ENCODE results near the gene TMEM243. TPM values are rescaled to one million over a fixed set of nuclear protein-coding genes. Genes with fewer than 3 reads are reported as not detected.

TMEM243 gene
- total RNA-seq, 1 donor from 2014 or later, result 49.2 TPM

GRCh38 chr7:87220026-87220733 is 648 bp upstream of the TMEM243 start:
- peak overlapping the region; percentile 96 for H3K27ac Mint-ChIP-seq
- H3K36me3 Mint-ChIP-seq (ENCODE audit: low read depth), result peaks cover 16% of the 10 kb centered on the region
- peaks cover 11% of the 10 kb centered on the region for H3K27me3 Mint-ChIP-seq (ENCODE audit: insufficient read depth)
- intact Hi-C loops (cut with micrococcal nuclease), result loop anchor here (1.0 kb wide), 1 partner anchor 67 kb away; no protein-coding TSS in a partner anchor
- peak overlapping the region; percentile 100 for H3K4me3 Mint-ChIP-seq
- peaks cover 43% of the 10 kb centered on the region for H3K4me1 Mint-ChIP-seq (ENCODE audit: low read depth)
- H3K9me3 Mint-ChIP-seq, result no peaks in the 10 kb centered on the region
- peak; percentile 74 for DNase-seq (ENCODE audit: low spot score)

- Mint-ChIP-seq H3K4me1 (ENCODE audit: low read depth) (peaks cover 52% of the 10 kb centered on the region), H3K27me3 (ENCODE audit: insufficient read depth) (peaks cover 11% of the 10 kb centered on the region), H3K36me3 (ENCODE audit: low read depth) (peaks cover 22% of the 10 kb centered on the region), H3K4me3 (peak overlapping the region; percentile 100), H3K27ac (peak overlapping the region; percentile 96), H3K9me3 (no peaks in the 10 kb centered on the region)
- DNase-seq (ENCODE audit: low spot score), result peak; percentile 21
- intact Hi-C loops (cut with micrococcal nuclease), result loop anchor here (1.0 to 10.0 kb wide), 5 partner anchors 37 to 996 kb away; partner anchors contain the start of genes DBF4, ELAPOR2, RUNDC3B and SLC25A40
Observed at GRCh38 chr7:87218796-87219544, 562 bp downstream of the TMEM243 start.

GRCh38 chr7:87217983-87218653 is 1.4 kb downstream of the TMEM243 start:
- intact Hi-C loops (cut with micrococcal nuclease), result loop anchor here (1.0 to 10.0 kb wide), 6 partner anchors 36 to 997 kb away; partner anchors contain the start of genes CROT, DMTF1, ELAPOR2 and RUNDC3B
- peaks cover 60% of the 10 kb centered on the region for H3K4me1 Mint-ChIP-seq (ENCODE audit: low read depth)
- H3K27ac Mint-ChIP-seq, result peak overlapping the region; percentile 96
- peaks cover 24% of the 10 kb centered on the region for H3K36me3 Mint-ChIP-seq (ENCODE audit: low read depth)
- no peak for DNase-seq (ENCODE audit: low spot score)
- peaks cover 11% of the 10 kb centered on the region for H3K27me3 Mint-ChIP-seq (ENCODE audit: insufficient read depth)
- peak overlapping the region; percentile 100 for H3K4me3 Mint-ChIP-seq
- H3K9me3 Mint-ChIP-seq, result no peaks in the 10 kb centered on the region

- Mint-ChIP-seq H3K4me1 (ENCODE audit: low read depth) (peaks cover 72% of the 10 kb centered on the region), H3K36me3 (ENCODE audit: low read depth) (peaks cover 28% of the 10 kb centered on the region)
- intact Hi-C loops (cut with micrococcal nuclease), result loop anchor here (1.0 to 10.0 kb wide), 6 partner anchors 20 to 998 kb away; partner anchors contain the start of genes CROT, DMTF1 and RUNDC3B
Observed at GRCh38 chr7:87216701-87217508, 2.6 kb downstream of the TMEM243 start.

GRCh38 chr7:87215046-87215445 is 4.5 kb downstream of the TMEM243 start:
- Mint-ChIP-seq H3K4me3 (no peak overlapping the region), H3K4me1 (ENCODE audit: low read depth) (peaks cover 79% of the 10 kb centered on the region), H3K27ac (no peak overlapping the region), H3K36me3 (ENCODE audit: low read depth) (peaks cover 28% of the 10 kb centered on the region), H3K9me3 (no peaks in the 10 kb centered on the region), H3K27me3 (ENCODE audit: insufficient read depth) (no peaks in the 10 kb centered on the region)
- intact Hi-C loops (cut with micrococcal nuclease), result loop anchor here (5.0 to 10.0 kb wide), 3 partner anchors 33 to 1000 kb away; partner anchors contain the start of gene RUNDC3B
- DNase-seq (ENCODE audit: low spot score), result no peak

More at GRCh38 chr7:87216701-87217508, 2.6 kb downstream of the TMEM243 start:
- H3K9me3 Mint-ChIP-seq, result no peaks in the 10 kb centered on the region
- peak overlapping the region; percentile 96 for H3K27ac Mint-ChIP-seq
- peak overlapping the region; percentile 100 for H3K4me3 Mint-ChIP-seq
- H3K27me3 Mint-ChIP-seq (ENCODE audit: insufficient read depth), result peaks cover 11% of the 10 kb centered on the region
- DNase-seq (ENCODE audit: low spot score), result peak; percentile 56

GRCh38 chr7:87213811-87214210 is 5.7 kb downstream of the TMEM243 start:
- peak overlapping the region; percentile 87 for H3K27ac Mint-ChIP-seq
- peaks cover 88% of the 10 kb centered on the region for H3K4me1 Mint-ChIP-seq (ENCODE audit: low read depth)
- H3K36me3 Mint-ChIP-seq (ENCODE audit: low read depth), result peaks cover 30% of the 10 kb centered on the region
- peak overlapping the region; percentile 71 for H3K4me3 Mint-ChIP-seq
- no peak for DNase-seq (ENCODE audit: low spot score)
- intact Hi-C loops (cut with micrococcal nuclease), result loop anchor here (2.0 to 10.0 kb wide), 2 partner anchors 15 to 1001 kb away; no protein-coding TSS in a partner anchor
- no peaks in the 10 kb centered on the region for H3K9me3 Mint-ChIP-seq
- H3K27me3 Mint-ChIP-seq (ENCODE audit: insufficient read depth), result no peaks in the 10 kb centered on the region

- H3K27me3 Mint-ChIP-seq (ENCODE audit: insufficient read depth), result no peaks in the 10 kb centered on the region
- peaks cover 86% of the 10 kb centered on the region for H3K4me1 Mint-ChIP-seq (ENCODE audit: low read depth)
- H3K4me3 Mint-ChIP-seq, result peak overlapping the region; percentile 80
- intact Hi-C loops (cut with micrococcal nuclease), result loop anchor here (2.0 to 10.0 kb wide), 2 partner anchors 14 to 1002 kb away; no protein-coding TSS in a partner anchor
- no peak for DNase-seq (ENCODE audit: low spot score)
- peaks cover 30% of the 10 kb centered on the region for H3K36me3 Mint-ChIP-seq (ENCODE audit: low read depth)
- H3K9me3 Mint-ChIP-seq, result peaks cover 3% of the 10 kb centered on the region
- peak overlapping the region; percentile 93 for H3K27ac Mint-ChIP-seq
Observed at GRCh38 chr7:87213252-87213651, 6.3 kb downstream of the TMEM243 start.

- H3K4me3 Mint-ChIP-seq, result peak overlapping the region; percentile 80
- no peaks in the 10 kb centered on the region for H3K27me3 Mint-ChIP-seq (ENCODE audit: insufficient read depth)
- H3K4me1 Mint-ChIP-seq (ENCODE audit: low read depth), result peaks cover 79% of the 10 kb centered on the region
- DNase-seq (ENCODE audit: low spot score), result no peak
- intact Hi-C loops (cut with micrococcal nuclease), result loop anchor here (2.0 to 10.0 kb wide), 2 partner anchors 14 to 1002 kb away; no protein-coding TSS in a partner anchor
- peaks cover 28% of the 10 kb centered on the region for H3K36me3 Mint-ChIP-seq (ENCODE audit: low read depth)
- H3K27ac Mint-ChIP-seq, result peak overlapping the region; percentile 93
- H3K9me3 Mint-ChIP-seq, result peaks cover 3% of the 10 kb centered on the region
Observed at GRCh38 chr7:87212498-87212897, 7.0 kb downstream of the TMEM243 start.

- Mint-ChIP-seq H3K27me3 (ENCODE audit: insufficient read depth) (no peaks in the 10 kb centered on the region), H3K36me3 (ENCODE audit: low read depth) (peaks cover 38% of the 10 kb centered on the region), H3K27ac (no peak overlapping the region), H3K9me3 (peaks cover 13% of the 10 kb centered on the region), H3K4me1 (ENCODE audit: low read depth) (peaks cover 61% of the 10 kb centered on the region), H3K4me3 (no peak overlapping the region)
- intact Hi-C loops (cut with micrococcal nuclease), result loop anchor here (10.0 kb wide), 1 partner anchor 1004 kb away; no protein-coding TSS in a partner anchor
- no peak for DNase-seq (ENCODE audit: low spot score)
Observed at GRCh38 chr7:87210506-87210905, 9.0 kb downstream of the TMEM243 start.

- Mint-ChIP-seq H3K4me3 (no peak overlapping the region), H3K9me3 (peaks cover 17% of the 10 kb centered on the region), H3K27me3 (ENCODE audit: insufficient read depth) (no peaks in the 10 kb centered on the region), H3K4me1 (ENCODE audit: low read depth) (peaks cover 55% of the 10 kb centered on the region), H3K27ac (peak overlapping the region; percentile 85), H3K36me3 (ENCODE audit: low read depth) (peaks cover 45% of the 10 kb centered on the region)
- no peak for DNase-seq (ENCODE audit: low spot score)
- intact Hi-C loops (cut with micrococcal nuclease), result no loop called here
Observed at GRCh38 chr7:87209295-87209924, 10.1 kb downstream of the TMEM243 start.

- DNase-seq (ENCODE audit: low spot score), result no peak
- Mint-ChIP-seq H3K4me1 (ENCODE audit: low read depth) (peaks cover 44% of the 10 kb centered on the region), H3K27me3 (ENCODE audit: insufficient read depth) (no peaks in the 10 kb centered on the region), H3K4me3 (no peak overlapping the region), H3K9me3 (peaks cover 31% of the 10 kb centered on the region), H3K36me3 (ENCODE audit: low read depth) (peaks cover 61% of the 10 kb centered on the region), H3K27ac (no peak overlapping the region)
- intact Hi-C loops (cut with micrococcal nuclease), result no loop called here
Observed at GRCh38 chr7:87206361-87206760, 13.2 kb downstream of the TMEM243 start.
